IMR-90 (cell line): ENCODE results near the gene RAD51B. TPM values are rescaled to one million over a fixed set of nuclear protein-coding genes. Genes with fewer than 3 reads are reported as not detected.

Source experiments
- ATAC-seq: fragments of 200-7000 bp; cut with Tn5 transposase; 2 replicates; pipeline ENCODE4 v1.9.1; 2020; ENCODE audit warnings: low read depth, mild to moderate bottlenecking, moderate library complexity
- BruUV-seq: library from RNA; stranded (reverse); fragments of 400-500 nt; replicated peaks from 2 replicates; lab custom pipeline; 2021; lab: Mats Ljungman, UMichigan
- CTCF ChIA-PET: fragments of 300-600 bp; formaldehyde crosslinking; extraction: SDS; loops from one replicate; lab custom pipeline; 2021; ENCODE audit warnings: antibody characterized with exemption; lab: Yijun Ruan, JAX
- POLR2A ChIA-PET: fragments of 300-600 bp; sonication (Branson Sonifier 250); formaldehyde crosslinking; loops from one replicate; lab custom pipeline; 2022; ENCODE audit warnings: antibody characterized with exemption; ENCODE audit not compliant: unreplicated experiment; lab: Charles Lee
- DNase-seq: peaks from one replicate; pipeline ENCODE4 v3.0.0; 2013
- H2AFZ ChIP-seq: replicated peaks from 2 replicates; pipeline ENCODE3; 2013; ENCODE audit warnings: low read length, mild to moderate bottlenecking; ENCODE audit not compliant: poor library complexity
- H2AK5ac ChIP-seq: 2 replicates; pipeline ENCODE4 v1.6.1; 2013; ENCODE audit warnings: low read depth, low read length, inconsistent platforms
- H2AK9ac ChIP-seq: replicated peaks from 2 replicates; pipeline ENCODE3; 2013; ENCODE audit warnings: mild to moderate bottlenecking, low read depth, low read length, moderate library complexity; ENCODE audit not compliant: poor library complexity
- H2BK120ac ChIP-seq: 2 replicates; pipeline ENCODE4 v1.6.1; 2013; ENCODE audit warnings: low read depth, low read length, inconsistent platforms
- H2BK15ac ChIP-seq: 3 replicates; pipeline ENCODE4 v1.6.1; 2013; ENCODE audit warnings: low read depth, low read length, inconsistent platforms
- H2BK20ac ChIP-seq: 2 replicates; pipeline ENCODE4 v1.6.1; 2013; ENCODE audit warnings: low read depth, mild to moderate bottlenecking, inconsistent platforms, low read length, moderate library complexity
- H2BK5ac ChIP-seq: 2 replicates; pipeline ENCODE4 v1.6.1; 2013; ENCODE audit warnings: mild to moderate bottlenecking, low read depth, low read length, inconsistent platforms; ENCODE audit not compliant: poor library complexity, severe bottlenecking
- H3K14ac ChIP-seq: replicated peaks from 2 replicates; pipeline ENCODE4 v1.6.1; 2013; ENCODE audit warnings: low read depth, low read length, inconsistent platforms
- H3K18ac ChIP-seq: 2 replicates; pipeline ENCODE4 v1.6.1; 2013; ENCODE audit warnings: low read depth, low read length, control low read depth
- H3K23ac ChIP-seq: 2 replicates; pipeline ENCODE4 v1.6.1; 2013; ENCODE audit warnings: low read depth, low read length, inconsistent platforms
- H3K27ac ChIP-seq: 2 replicates; pipeline ENCODE4 v1.5.1; 2013; ENCODE audit warnings: mild to moderate bottlenecking, control low read depth, low read length; ENCODE audit not compliant: insufficient read depth
- H3K27me3 ChIP-seq: 2 replicates; pipeline ENCODE4 v1.6.1; 2013; ENCODE audit warnings: low read length; ENCODE audit not compliant: control insufficient read depth, insufficient read depth
- H3K36me3 ChIP-seq: 2 replicates; pipeline ENCODE4 v1.6.1; 2013; ENCODE audit warnings: low read length, mixed read lengths; ENCODE audit not compliant: control insufficient read depth, insufficient read depth
- H3K4ac ChIP-seq: 2 replicates; pipeline ENCODE4 v1.6.1; 2013; ENCODE audit warnings: low read depth, low read length, inconsistent platforms
- H3K4me1 ChIP-seq: 2 replicates; pipeline ENCODE4 v1.6.1; 2013; ENCODE audit warnings: low read length, mixed read lengths; ENCODE audit not compliant: control insufficient read depth, insufficient read depth
- H3K4me2 ChIP-seq: 2 replicates; pipeline ENCODE4 v1.6.1; 2013; ENCODE audit warnings: low read depth, mild to moderate bottlenecking, control low read depth, low read length, moderate library complexity
- H3K4me3 ChIP-seq: 2 replicates; pipeline ENCODE4 v1.5.1; 2013; ENCODE audit warnings: low read depth, mild to moderate bottlenecking, control low read depth, low read length, moderate library complexity; ENCODE audit not compliant: insufficient read depth
- H3K56ac ChIP-seq: 2 replicates; pipeline ENCODE4 v1.6.1; 2013; ENCODE audit warnings: low read length, inconsistent platforms; ENCODE audit not compliant: insufficient read depth; ENCODE audit errors: extremely low read depth
- H3K79me1 ChIP-seq, 2 experiments: 2 replicates each; pipeline ENCODE4 v1.6.1; 2013; ENCODE audit warnings: low read length in 2 of 2, inconsistent platforms in 1 of 2, low read depth in 1 of 2
- H3K9ac ChIP-seq: 2 replicates; pipeline ENCODE4 v1.6.1; 2013; ENCODE audit warnings: low read depth, low read length, control low read depth
- H3K9me1 ChIP-seq: 2 replicates; pipeline ENCODE4 v1.6.1; 2013; ENCODE audit warnings: low read length, inconsistent platforms; ENCODE audit not compliant: insufficient read depth
- H3K9me3 ChIP-seq: 2 replicates; pipeline ENCODE4 v1.6.1; 2013; ENCODE audit warnings: low read length; ENCODE audit not compliant: control insufficient read depth, insufficient read depth
- H4K20me1 ChIP-seq: 2 replicates; pipeline ENCODE4 v1.6.1; 2013; ENCODE audit warnings: low read length, inconsistent platforms; ENCODE audit not compliant: insufficient read depth
- H4K5ac ChIP-seq: 2 replicates; pipeline ENCODE4 v1.6.1; 2013; ENCODE audit warnings: mild to moderate bottlenecking, low read depth, low read length, control low read depth
- H4K8ac ChIP-seq, 2 experiments: 2 replicates each; pipeline ENCODE4 v1.6.1; 2013; ENCODE audit warnings: low read depth in 2 of 2, low read length in 2 of 2, control low read depth in 1 of 2, inconsistent platforms in 1 of 2
- H4K91ac ChIP-seq: 2 replicates; pipeline ENCODE4 v1.6.1; 2013; ENCODE audit warnings: low read depth, low read length, inconsistent platforms; ENCODE audit not compliant: insufficient read depth
- BHLHE40 ChIP-seq: fragments of 150-350 bp; IDR thresholded peaks from 2 replicates; pipeline ENCODE4 v1.6.1; 2016; ENCODE audit warnings: mild to moderate bottlenecking, low read depth, low read length
- CEBPB ChIP-seq: IDR thresholded peaks from 2 replicates; pipeline ENCODE4 v1.6.1; 2012; ENCODE audit warnings: low read depth, low read length, improper control_type of control experiment
- FOS ChIP-seq: fragments of 150-350 bp; IDR thresholded peaks from 2 replicates; pipeline ENCODE4 v1.6.1; 2016; ENCODE audit warnings: low read depth, low read length
- MAFK ChIP-seq: IDR thresholded peaks from 2 replicates; pipeline ENCODE4 v1.6.1; 2012; ENCODE audit warnings: low read depth, low read length, improper control_type of control experiment
- MXI1 ChIP-seq: IDR thresholded peaks from 2 replicates; pipeline ENCODE4 v1.6.1; 2012; ENCODE audit warnings: low read depth, mild to moderate bottlenecking, low read length, moderate library complexity, borderline replicate concordance
- RAD21 ChIP-seq: IDR thresholded peaks from 2 replicates; pipeline ENCODE4 v1.6.1; 2012; ENCODE audit warnings: low read length, improper control_type of control experiment
- RCOR1 ChIP-seq: IDR thresholded peaks from 2 replicates; pipeline ENCODE4 v1.6.1; 2012; ENCODE audit warnings: mild to moderate bottlenecking, low read length, improper control_type of control experiment; ENCODE audit not compliant: insufficient replicate concordance
- RFX5 ChIP-seq: IDR thresholded peaks from 2 replicates; pipeline ENCODE4 v1.8.0; 2012; ENCODE audit warnings: low read depth, mild to moderate bottlenecking, low read length, moderate library complexity
- SMC3 ChIP-seq: fragments of 150-350 bp; IDR thresholded peaks from 2 replicates; pipeline ENCODE4 v1.6.1; 2016; ENCODE audit warnings: low read depth, mild to moderate bottlenecking, antibody characterized with exemption, low read length, moderate library complexity
- USF2 ChIP-seq: fragments of 150-350 bp; IDR thresholded peaks from 2 replicates; pipeline ENCODE4 v1.6.1; 2017; ENCODE audit warnings: mild to moderate bottlenecking, antibody characterized with exemption, low read length, low read depth
- WGBS, 2 experiments: methylation state at CpG; one replicate each; pipeline versions ENCODE4 v1.1.5 to v1.1.7; 2013; ENCODE audit warnings: missing lambda C conversion rate in 2 of 2; ENCODE audit not compliant: insufficient read length in 1 of 2; ENCODE audit errors: extremely low coverage in 2 of 2; 5-methylcytosine and 5-hydroxymethylcytosine counted together
- dilution Hi-C: fragments of 300-500 bp; cut with HindIII; formaldehyde crosslinking; loops from one replicate; pipeline ENCODE4 v1.14.3; 2018; ENCODE audit warnings: low sequenced_read_pairs; ENCODE audit not compliant: unreplicated experiment
- in situ Hi-C: fragments of 300-500 bp; cut with MboI; formaldehyde crosslinking; loops from 3 replicates; pipeline ENCODE4 v1.14.3; 2019; ENCODE audit warnings: low sequenced_read_pairs, inconsistent platforms, mixed read lengths
- intact Hi-C: fragments of 100-400 bp; cut with micrococcal nuclease; formaldehyde crosslinking; loops from 2 replicates; pipeline ENCODE4 v1.10.0; 2022
- polyA plus RNA-seq, 3 experiments: library from polyadenylated mRNA; depleted of rRNA; stranded (reverse); fragments of >200 nt; gene quantifications; 2 replicates each; pipeline ENCODE4 v1.2.3, GENCODE V29; 2012; ENCODE audit warnings: low replicate concordance in 1 of 3
- total RNA-seq: library from RNA; depleted of rRNA; stranded (reverse); fragments of >200 nt; gene quantifications from 2 replicates; pipeline ENCODE4 v1.2.3, GENCODE V29; 2012
- TF ChIP-seq, protein P1 (sequence below): conservative IDR thresholded peaks from 2 replicates; pipeline ENCODE4 v1.5.1; 2012; ENCODE audit warnings: mild to moderate bottlenecking, low read depth, low read length, improper control_type of control experiment

The RAD51B gene
- total and polyA plus RNA-seq, 2 of the 4 experiments (the other 2 are of a cell fraction), result 5.1 to 18.8 TPM

DNA sequence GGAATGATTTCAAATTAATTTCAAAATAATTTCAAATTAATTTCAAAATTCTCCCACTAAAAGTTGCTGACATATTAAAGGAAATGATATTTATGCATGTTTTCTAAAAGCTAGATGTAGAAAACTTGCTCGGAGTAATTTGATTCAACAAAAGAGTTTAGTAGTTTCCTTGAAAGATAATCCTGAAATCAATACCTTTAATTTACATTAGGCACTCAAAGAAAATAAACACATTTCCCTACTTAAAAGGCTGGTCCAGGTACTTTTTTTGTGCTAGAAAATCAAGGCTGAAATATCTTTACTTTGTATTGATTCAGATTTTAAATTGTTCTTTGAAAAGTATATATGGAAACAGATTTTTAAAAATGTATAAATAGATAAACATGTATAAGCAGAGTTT, 370.5 kb downstream of the RAD51B start:
- H4K20me1 ChIP-seq, result no peaks in the 10 kb centered on the region
- no peaks in the 10 kb centered on the region for H3K36me3 ChIP-seq
- no CpG with 5 or more reads among the region's 1 CpG for WGBS, 2 experiments
- intact Hi-C loops, result loop anchor here (10.0 kb wide), 1 partner anchor 85 kb away; no protein-coding TSS in a partner anchor
- POLR2A ChIA-PET, result no interaction called here
- no peak overlapping the region for H3K23ac ChIP-seq
- H3K4me1 ChIP-seq, result peaks cover 2% of the 10 kb centered on the region; the same call in 1 of the 2 replicates
- no peaks in the 10 kb centered on the region for H3K27me3 ChIP-seq
- CTCF ChIA-PET, result no interaction called here
- ATAC-seq (no peak), DNase-seq (no peak)
- no peak overlapping the region for H2AFZ ChIP-seq
- no peak overlapping the region for H3K18ac ChIP-seq
- H3K56ac ChIP-seq, result no peak overlapping the region
- H3K9me3 ChIP-seq, result no peaks in the 10 kb centered on the region
- no peaks in the 10 kb centered on the region for H3K9me1 ChIP-seq
- H3K79me1 ChIP-seq, result no peaks in the 10 kb centered on the region
- H3K4me2 ChIP-seq, result no peak overlapping the region
- H3K14ac ChIP-seq, result no peak overlapping the region
- no peak overlapping the region for H3K4ac ChIP-seq
- dilution Hi-C loops, result no loop called here
- no peak for TF ChIP-seq SMC3
- TF ChIP-seq BHLHE40, result no peak
- no peak for TF ChIP-seq RFX5
- TF ChIP-seq RAD21, result no peak
- no peak for TF ChIP-seq CEBPB
- no peak for TF ChIP-seq RCOR1
- TF ChIP-seq MAFK, result no peak
- TF ChIP-seq, protein P1, sequence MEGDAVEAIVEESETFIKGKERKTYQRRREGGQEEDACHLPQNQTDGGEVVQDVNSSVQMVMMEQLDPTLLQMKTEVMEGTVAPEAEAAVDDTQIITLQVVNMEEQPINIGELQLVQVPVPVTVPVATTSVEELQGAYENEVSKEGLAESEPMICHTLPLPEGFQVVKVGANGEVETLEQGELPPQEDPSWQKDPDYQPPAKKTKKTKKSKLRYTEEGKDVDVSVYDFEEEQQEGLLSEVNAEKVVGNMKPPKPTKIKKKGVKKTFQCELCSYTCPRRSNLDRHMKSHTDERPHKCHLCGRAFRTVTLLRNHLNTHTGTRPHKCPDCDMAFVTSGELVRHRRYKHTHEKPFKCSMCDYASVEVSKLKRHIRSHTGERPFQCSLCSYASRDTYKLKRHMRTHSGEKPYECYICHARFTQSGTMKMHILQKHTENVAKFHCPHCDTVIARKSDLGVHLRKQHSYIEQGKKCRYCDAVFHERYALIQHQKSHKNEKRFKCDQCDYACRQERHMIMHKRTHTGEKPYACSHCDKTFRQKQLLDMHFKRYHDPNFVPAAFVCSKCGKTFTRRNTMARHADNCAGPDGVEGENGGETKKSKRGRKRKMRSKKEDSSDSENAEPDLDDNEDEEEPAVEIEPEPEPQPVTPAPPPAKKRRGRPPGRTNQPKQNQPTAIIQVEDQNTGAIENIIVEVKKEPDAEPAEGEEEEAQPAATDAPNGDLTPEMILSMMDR, result no peak
- TF ChIP-seq MXI1, result no peak
- no peak for TF ChIP-seq USF2
- no peak for TF ChIP-seq FOS
- H2AK9ac ChIP-seq, result no peak overlapping the region
- no peak overlapping the region for H4K5ac ChIP-seq
- no peak overlapping the region for H3K27ac ChIP-seq
- no peak overlapping the region for H2AK5ac ChIP-seq
- H3K9ac ChIP-seq, result no peak overlapping the region
- no peak overlapping the region for H3K4me3 ChIP-seq
- H2BK20ac ChIP-seq, result no peak overlapping the region
- H2BK5ac ChIP-seq, result no peak overlapping the region
- BruUV-seq, result no TSS peak
- H2BK15ac ChIP-seq, result no peak overlapping the region
- H2BK120ac ChIP-seq, result no peak overlapping the region
- no peak overlapping the region for H4K91ac ChIP-seq
- H4K8ac ChIP-seq, result no peak overlapping the region
- in situ Hi-C loops, result no loop called here
